Urothelium cell line (cell line): ENCODE measurements around the gene FRMD8.

ENCODE experiments used
- DNase-seq: peaks from one replicate; pipeline ENCODE4 v3.0.0; 2011; ENCODE audit warnings: low spot score, mixed read lengths
- FAIRE-seq: peaks from 2 replicates; lab custom pipeline; 2011; peaks lifted over from hg19 to GRCh38; lab: Jason Lieb, UNC

FRMD8 gene

DNA sequence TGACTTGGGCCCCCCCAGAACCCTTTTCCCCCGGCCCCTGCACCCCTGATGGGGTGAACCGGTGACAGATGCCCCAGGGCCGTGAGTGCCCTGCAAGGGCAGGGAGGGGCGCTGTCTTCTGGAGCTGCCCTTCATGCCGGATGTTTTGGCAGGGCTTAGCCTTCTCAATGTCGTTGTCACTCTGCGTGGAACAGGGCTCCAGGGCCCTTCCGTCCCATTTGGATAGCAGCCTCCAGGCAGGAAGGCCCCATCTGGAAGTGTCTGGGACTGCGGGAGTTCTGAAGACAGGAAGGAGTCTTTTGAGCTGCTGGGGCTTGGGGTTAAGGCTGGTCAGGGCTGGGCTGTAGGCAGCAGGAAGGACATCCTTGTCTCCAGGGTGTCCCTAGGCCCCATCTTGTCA, 4.6 kb downstream of the FRMD8 start:
- no peak for FAIRE-seq
- peak; percentile 41 for DNase-seq

DNA sequence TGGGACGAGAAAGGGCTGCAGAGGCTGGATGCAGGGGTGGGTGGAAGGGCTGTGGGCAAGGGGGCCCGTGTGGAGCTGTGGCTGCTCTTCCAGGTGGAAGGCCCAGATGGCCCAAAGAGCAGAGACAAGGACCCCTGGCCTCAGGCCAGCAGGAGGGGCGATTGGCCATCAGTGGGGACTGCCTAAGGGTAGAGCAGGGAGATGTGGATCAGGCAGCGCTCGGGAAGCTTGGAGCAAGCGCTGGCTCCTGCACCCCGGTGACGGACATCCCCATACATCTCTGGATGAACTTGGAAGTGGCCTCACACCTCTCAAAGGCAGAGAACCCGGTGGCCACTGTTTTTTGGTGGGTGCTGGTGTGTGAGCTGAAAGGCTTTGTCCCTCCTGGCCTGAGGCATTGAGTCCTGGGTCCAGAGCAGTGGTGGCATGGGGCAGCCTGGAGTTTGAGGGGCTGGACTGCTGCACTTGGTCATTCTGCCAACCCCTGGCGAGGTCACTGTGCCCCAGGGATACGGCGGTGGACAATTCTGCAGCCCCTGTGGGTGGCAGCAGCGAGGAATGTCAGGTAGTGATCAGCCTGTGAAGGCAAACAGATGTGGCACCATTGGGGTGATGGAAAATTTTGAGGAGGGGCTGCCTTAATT, 5.9 kb downstream of the FRMD8 start:
- FAIRE-seq, result no peak
- no peak for DNase-seq

DNA sequence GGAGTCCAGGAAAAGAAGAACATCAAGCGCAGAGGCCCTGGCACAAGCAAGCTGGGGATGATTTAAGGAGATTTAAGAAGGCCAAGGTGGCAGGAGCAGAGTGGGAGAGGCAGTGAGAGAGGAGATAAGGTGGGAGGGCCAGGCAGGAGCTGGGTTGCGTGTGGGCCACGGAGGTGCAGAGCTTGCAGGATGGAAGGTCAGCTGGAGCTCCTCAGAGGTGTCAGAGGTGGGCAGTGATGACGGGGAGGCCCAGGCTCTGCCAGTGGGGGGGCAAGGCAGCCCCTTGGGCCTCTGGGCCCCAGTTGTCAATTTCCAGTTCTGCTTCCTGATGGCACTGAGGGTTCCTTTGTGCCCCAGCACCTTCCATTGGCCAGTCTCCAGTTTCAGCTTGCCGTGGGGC, 6.5 kb downstream of the FRMD8 start:
- no peak for FAIRE-seq

GRCh38 chr11:65393513-65394079, 7.2 kb downstream of the FRMD8 start:
- no peak for DNase-seq
- FAIRE-seq, result no peak

More for the DNA sequence above, 6.5 kb downstream of the FRMD8 start:
- DNase-seq, result no peak

GRCh38 chr11:65394125-65394536, 7.7 kb downstream of the FRMD8 start:
- DNase-seq, result no peak
- no peak for FAIRE-seq

DNA sequence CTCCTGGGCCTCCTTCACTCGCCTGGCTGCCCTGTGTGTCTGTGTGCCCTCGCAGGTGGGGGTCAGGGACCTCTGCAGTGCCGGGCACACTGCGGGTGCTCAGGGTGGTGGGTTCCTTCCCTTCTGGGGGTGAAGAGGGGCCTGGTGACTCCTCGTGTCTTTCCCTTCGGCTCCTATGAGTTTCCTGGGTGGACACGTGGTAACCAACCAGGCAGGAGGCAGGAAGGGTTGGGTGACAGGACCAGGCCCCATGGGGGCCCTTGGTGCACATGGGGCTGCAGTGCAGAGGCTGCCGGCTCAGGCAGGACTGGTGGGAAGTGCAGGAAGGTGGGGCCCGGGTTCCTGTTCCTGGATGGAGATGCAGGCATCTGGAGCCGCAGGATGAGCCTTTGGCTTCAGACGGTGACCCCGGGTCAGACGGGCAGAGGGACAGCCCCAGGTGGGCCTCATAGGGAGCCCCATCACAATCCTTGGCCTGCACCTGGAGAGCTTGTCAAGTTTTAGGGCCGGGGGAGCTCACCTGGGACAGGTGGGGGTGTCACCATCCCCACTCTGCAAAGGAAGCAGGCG, 9.6 kb downstream of the FRMD8 start:
- FAIRE-seq (no peak), DNase-seq (no peak)

GRCh38 chr11:65396769-65397745, 10.6 kb downstream of the FRMD8 start:
- peak; percentile 32 for FAIRE-seq
- no peak for DNase-seq

- DNase-seq (no peak), FAIRE-seq (no peak)
Measured at GRCh38 chr11:65398362-65398910, 12.0 kb downstream of the FRMD8 start.

- no peak for DNase-seq
- no peak for FAIRE-seq
Measured at GRCh38 chr11:65399249-65399648, 12.8 kb downstream of the FRMD8 start.

DNA sequence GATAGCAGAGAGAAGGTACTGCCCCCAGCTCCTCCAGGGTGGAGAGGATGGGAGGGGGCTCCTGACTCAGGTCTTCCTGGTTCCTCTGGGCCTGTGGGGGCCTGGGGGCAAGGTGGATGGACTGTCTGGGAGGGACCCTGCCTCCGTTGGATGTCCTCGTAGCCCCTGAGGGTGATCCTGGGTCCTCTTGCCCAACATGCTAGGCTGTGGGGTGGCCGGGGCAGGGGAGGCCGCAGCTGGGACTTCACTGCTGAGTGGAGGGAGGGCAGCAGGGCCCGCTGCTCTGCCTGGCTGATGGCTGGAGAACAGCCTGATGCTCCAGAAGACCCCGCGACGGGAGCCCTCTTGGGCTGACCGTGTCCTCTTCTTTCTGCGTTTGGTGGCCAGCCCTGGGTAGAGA, 13.4 kb downstream of the FRMD8 start:
- no peak for FAIRE-seq
- no peak for DNase-seq

GRCh38 chr11:65400307-65401072, 14.1 kb downstream of the FRMD8 start:
- no peak for FAIRE-seq

GRCh38 chr11:65401073-65401802, 14.8 kb downstream of the FRMD8 start:
- no peak for FAIRE-seq

More at GRCh38 chr11:65400307-65401072, 14.1 kb downstream of the FRMD8 start:
- DNase-seq, result no peak

DNA sequence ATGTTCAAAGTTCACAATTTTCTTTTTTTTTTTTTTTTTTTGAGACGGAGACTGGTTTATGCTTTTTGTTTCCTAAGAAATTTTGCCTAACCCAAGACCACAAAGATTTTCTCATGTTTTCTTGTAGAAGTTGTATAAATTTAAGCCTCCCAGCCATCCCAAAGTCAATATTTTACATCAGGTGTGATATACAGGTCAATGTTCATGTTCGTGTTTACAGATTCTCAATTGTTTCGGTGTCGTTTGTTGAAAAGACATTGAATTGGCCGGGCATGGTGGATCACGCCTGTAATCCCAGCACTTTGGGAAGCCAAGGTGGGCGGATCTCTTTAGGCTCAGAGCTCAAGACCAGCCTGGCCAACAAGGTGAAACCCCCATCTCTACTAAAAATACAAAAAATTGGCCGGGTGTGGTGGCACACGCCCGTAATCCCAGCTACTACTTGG, 15.4 kb downstream of the FRMD8 start:
- FAIRE-seq, result no peak
- no peak for DNase-seq

More at GRCh38 chr11:65401073-65401802, 14.8 kb downstream of the FRMD8 start:
- DNase-seq, result no peak

GRCh38 chr11:65402790-65403189, 16.4 kb downstream of the FRMD8 start:
- DNase-seq (no peak), FAIRE-seq (no peak)

DNA sequence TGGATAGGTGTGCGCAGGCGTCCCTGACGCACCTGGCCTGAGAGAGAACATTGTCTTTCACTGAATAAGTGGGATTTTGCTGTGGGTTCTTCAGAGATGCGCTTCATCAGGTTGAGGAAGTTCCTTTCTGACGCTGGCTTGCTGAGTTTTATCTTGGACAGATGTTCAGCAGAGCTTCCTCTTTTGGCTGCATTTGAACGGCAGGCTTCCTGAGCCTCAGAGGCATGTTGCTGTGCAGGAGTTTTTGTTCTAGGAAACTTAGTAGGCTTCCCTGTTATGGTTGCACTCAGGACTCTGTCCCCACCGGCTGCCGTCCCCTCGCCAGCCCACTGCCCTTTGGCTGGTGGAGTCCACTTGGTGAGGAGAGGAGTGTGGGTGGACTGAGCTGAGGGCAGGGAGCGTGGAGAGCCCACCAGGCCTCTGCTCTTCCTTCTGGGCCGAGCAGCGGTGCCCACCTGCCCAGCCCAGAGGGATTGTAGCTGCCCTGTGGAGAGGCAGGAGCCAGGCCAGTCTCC, 17.2 kb downstream of the FRMD8 start:
- DNase-seq, result no peak
- no peak for FAIRE-seq

DNA sequence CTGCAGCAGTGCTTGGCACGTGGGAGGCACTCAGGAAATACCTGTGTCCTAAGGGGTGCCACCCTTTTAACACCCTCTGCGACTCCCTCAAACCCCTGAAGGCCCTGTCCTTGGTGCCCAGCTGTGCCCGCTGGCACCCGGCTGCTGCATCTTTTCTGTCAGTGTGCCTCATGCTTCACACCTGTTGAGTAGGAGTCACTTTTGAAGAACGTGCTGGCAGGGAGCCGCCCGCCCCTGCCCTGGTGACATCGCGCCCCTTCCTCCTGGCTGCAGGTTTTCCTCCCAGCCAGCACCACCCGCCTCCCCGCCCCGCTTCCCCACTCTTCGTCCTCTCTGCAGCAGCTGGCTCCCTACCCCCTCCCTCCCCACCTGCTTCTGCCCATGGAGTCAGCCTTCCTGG, 17.8 kb downstream of the FRMD8 start:
- DNase-seq (no peak), FAIRE-seq (no peak)

- DNase-seq (no peak), FAIRE-seq (no peak)
Measured at GRCh38 chr11:65404638-65405339, 18.4 kb downstream of the FRMD8 start.

GRCh38 chr11:65410936-65411680, 24.7 kb downstream of the FRMD8 start:
- no peak for DNase-seq
- no peak for FAIRE-seq
